GM21786 (cell line): ENCODE results near the gene CCDC112.
"Not testable (repeated sequence)": the region's sequence is repeated elsewhere in the genome, so short reads cannot be mapped to it uniquely, and the experiment has no call there.

Source experiments
- ATAC-seq: cut with Tn5 transposase; IDR thresholded peaks from one replicate; pipeline ENCODE4 v1.9.1; 2021; ENCODE audit not compliant: unreplicated experiment

The CCDC112 gene

DNA sequence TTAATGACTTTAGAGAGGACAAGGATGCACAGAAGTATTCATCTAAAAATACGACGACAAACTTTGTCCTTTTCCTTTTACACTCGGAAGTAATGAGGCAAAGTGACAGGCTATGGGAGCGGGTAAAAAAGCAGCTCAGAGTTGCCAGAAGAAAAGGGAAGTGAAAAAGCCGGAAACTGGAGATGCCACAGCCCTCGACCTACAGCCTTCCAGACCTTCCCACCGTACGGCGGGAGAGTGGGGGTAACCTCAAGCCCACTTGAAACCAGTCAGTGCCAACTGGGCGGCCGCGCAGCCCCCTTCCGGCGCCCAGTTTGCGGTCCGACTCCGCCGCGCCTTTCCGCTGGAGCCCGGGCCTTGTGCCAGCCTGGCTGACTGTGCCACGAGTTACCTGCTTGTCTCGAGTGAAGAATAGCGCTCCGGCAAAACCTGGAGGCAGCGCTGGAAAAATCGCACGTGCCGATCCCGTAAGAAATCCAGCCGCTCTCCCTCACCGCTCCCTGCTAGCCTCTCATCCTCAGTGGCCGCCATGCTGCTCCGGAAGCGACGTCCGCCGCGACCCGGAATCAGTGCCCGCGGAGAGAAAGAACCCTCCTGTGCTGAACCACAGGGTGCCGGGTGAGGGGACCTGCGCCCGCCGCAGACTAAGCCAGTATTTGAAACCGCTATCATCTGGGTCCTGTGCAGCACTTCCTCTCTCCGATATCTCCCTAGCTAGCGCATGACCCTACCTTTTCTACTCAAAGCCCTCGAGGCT, 34.0 kb downstream of the CCDC112 start, which contains the start of gene PGGT1B:
PGGT1B (minus strand) TSS at position 557 of the 757 bp plus-strand sequence; CDS start at position 531, 26 bp downstream.
- peak; percentile 94 for ATAC-seq

DNA sequence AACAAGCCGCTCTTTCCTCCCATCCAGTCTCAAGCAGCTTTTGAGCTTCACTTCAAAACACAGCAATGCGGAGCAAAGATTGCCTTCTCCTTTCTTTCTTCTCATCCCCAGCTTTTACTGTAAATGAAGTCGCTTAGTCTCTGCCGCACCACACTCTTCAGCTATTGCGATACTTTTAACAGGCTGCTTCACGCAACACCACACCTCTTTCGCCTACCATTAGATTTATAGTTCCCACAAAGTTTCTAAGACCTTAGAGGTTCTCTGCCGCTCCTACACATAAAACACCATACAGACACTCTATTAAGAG, 34.5 kb downstream of the CCDC112 start:
- ATAC-seq = peak; percentile 35

DNA sequence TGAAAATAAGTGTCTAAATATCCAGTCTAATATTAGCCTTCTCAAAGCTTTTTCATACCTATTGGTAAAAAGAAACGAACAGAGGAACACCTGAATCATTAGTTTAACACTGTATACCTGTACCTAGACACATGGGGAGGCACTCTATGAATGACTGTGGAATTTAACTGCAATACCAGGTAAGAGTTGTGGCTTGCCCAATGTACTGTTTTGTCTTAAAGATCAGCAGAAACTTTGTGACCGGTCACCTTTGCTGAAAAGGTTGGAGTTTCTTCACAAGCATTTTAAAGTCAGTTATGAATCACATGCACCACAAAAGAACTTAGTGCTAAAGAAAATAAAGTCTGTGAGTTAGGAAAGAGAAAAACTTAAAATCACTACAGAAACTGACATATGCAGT, 36.2 kb downstream of the CCDC112 start:
- no peak for ATAC-seq

DNA sequence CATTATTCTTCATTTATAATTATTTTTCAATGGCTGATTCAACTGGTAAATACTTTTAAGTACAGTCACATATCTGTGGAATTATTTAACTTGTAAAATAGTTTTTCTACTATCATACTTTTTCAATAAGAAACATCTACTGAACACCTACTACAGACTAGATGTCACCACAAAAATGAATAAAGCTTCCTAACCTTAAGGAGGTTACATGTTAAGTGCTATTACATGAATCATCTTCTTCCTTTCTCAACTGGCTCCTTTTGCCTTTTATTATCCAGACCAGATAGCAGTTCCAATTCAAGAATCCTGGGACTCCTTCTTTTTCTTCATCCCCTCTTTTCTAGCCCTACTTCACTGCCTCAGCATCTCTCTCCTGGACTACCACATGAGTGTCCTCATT, 38.5 kb downstream of the CCDC112 start:
- ATAC-seq = no peak

DNA sequence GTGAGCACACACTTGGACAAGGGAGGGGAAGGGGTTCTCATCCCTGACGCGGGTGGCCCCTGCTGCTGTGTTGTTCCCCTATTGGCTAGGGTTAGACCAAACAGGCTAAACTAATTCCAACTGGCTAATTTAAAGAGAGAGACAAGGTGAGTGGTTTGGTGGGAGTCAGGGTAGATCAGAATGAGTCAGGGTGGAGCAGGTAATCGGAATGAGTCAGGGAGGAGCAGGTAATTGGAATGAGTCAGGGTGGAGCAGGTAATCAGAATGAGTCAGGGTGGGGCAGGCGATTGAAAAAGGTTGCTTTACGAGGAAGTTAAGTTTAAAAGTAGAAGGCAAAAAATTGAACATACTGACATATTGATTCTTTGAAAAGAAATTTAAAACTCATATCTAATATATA, 47.1 kb downstream of the CCDC112 start:
- not testable (repeated sequence) for ATAC-seq

DNA sequence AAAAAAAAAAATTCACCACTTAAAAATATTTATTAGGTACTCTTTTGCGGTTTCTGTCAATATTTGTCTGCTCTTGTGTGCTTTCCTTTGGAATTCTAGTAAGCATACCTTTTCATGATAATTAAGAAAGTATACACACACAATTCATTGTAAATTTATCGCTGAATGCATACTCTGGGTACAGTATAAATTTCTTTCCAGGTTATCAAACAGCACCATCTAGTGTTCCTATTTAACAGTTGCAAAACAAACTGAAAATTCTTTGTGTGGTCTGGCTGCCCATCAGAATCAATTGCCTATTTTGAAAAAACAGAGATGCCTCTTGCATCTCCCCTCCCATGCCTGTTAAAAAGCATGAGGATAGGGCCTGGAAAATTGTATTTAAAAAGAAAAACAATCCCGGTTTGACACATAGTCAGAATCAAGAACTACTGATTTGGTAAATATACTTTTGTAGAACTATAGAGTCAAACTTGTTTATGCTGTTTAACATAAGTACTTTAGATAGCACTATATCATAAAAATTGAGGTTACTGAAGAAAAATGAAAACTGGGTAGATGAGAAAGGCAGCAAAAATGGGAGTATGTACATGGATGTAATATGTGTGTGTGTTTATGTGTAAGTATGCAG, 50.0 kb downstream of the CCDC112 start:
- ATAC-seq = peak; percentile 65

DNA sequence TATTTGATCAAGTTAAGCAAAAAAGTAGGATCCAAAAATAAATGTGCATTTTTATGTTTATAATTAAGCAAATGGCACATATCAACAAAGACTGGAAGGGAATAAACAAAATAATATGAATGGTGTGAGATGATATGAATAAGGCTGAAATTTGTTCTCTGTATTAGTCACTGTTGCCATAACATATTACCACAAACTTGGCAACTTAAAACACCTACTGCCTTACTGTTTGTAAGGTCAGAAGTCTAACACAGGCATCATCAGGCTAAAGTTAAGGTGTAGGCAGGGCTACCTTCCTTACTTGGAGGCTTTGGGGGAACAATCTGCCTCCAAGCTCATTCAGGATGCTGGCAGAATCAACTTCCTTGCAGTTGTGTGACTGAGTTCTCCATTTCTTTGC, 53.0 kb downstream of the CCDC112 start:
- ATAC-seq = peak; percentile 79

DNA sequence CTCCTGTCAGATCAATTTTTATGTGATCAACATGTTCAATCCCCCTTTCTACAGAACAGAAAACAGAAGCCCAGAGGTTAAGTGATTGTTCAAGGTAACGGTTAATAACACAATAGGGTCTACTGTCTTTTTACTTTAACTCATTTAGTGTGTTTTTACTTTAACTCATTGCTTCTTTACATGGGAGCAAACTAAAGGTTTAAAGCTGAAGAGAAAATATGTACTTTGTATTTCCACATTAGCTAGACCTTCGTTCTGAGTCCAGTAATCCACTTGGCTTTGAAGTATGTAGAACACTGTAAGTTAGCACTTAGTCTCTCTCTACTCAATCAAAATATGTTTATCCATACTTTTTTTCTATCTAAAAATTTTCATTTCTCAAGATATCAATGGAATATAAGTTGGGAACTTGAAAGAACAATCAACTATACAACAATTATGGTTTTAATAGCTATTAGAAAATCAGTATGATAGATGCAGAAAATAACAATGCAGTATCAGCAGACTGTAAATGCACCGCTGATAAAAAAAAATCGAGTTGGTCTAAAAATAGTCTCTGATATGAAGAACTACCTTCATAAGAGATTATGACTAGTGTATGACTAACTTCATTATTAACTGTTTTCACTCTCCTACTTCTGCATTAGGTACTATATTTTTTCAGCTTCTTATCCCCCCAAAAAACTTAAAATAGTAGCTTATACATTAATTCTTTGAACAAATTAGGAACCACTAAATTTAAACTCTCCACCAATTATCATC, 54.4 kb downstream of the CCDC112 start:
- no peak for ATAC-seq

DNA sequence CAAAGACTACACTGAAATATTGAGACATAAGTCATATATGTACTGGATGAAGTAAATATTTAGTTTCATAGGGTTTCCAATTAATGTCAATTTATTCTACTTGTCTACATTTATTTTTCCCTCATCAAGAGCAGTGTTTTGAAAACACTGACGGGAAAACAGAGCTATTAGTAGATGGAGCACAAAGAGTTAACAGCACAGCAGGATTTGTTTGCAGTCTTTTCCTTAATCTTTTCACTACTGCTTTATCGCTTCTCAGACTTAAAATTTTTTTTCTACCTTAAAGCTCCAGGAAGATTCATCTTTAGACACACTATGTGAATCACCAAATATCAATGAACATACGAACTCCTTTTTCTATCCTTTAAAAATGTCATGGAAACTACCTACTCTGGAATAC, 59.4 kb downstream of the CCDC112 start:
- ATAC-seq = no peak

DNA sequence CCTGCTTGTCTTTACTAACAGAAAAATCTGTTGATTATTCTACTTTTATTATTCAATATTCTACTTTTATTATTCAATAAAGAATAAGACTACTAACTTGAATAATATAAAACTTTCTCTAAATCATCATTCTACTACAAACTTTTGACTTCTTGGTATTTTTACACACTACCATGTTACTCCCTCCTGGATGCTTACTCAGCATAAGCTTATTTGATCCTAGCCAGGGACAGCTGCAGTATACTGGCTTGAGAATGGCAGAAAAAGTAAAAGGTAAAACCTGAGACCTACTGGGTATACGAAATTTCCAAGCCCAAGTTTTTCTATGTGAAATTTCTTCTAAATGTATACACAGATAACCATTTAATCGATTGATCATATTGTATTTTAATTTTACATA, 59.9 kb downstream of the CCDC112 start:
- ATAC-seq = no peak

DNA sequence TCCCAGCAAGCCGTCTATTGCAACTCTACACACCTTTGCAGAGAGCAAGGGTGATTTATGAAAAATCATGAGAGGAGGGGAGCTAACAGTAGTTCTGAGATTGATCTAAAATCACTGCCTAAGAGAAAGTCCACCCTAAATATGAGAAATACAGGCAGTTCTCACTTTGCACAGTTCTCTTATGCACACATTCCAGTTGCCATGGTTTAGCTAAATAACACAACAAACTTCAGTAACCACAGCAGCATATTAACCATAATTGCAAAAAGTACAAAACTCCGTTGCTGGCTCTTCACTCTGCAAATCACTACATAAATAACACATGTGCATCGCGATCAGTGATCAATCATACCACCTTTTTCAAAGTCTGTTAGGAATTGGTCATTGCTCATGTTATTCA, 64.9 kb downstream of the CCDC112 start:
- ATAC-seq = no peak

DNA sequence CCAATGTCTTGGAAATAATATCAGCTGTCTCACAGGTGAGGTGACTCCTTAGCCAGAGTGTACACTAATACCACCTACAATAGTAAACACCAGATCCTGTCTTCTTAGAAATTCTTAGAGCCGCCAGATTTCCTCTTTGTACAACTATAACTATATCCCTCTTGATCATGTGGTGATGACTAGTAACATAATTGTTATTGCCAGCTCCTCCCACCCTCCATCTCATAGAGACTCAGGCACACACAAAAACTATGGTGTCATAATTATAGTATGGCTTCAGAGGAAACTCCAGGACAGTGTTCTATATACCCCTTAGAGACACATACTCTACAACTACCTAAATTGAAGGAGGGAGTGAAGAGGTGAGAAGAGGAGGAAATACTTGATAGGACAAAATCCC, 66.8 kb downstream of the CCDC112 start:
- ATAC-seq = no peak

DNA sequence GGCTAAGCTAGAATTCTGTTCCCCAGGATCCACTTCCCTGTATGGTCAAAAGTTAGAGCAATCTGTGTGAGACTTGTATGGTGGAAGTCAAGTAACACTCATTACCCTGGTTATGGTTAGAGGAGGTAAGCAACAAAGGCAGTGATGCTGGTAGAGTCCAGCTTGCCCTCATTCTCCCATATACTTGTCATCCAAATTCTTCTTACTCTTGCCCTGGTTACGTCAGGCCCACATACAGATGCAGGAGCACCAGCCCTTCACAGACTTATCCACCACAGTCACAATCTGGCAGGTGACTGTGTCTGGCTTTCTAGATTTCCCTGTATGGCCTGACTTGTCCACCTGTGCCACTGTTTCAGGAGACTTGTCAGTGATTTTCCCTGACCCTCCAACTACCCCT, 69.2 kb downstream of the CCDC112 start:
- no peak for ATAC-seq
